Raji (cell line): ENCODE data around the gene TMEM33.

Experiments
- POLR2A ChIP-seq: IDR thresholded peaks from 2 replicates; pipeline ENCODE4 v1.6.1; 2011; ENCODE audit warnings: low read depth, low read length, control low read depth; ENCODE audit not compliant: insufficient read depth

The TMEM33 gene

DNA sequence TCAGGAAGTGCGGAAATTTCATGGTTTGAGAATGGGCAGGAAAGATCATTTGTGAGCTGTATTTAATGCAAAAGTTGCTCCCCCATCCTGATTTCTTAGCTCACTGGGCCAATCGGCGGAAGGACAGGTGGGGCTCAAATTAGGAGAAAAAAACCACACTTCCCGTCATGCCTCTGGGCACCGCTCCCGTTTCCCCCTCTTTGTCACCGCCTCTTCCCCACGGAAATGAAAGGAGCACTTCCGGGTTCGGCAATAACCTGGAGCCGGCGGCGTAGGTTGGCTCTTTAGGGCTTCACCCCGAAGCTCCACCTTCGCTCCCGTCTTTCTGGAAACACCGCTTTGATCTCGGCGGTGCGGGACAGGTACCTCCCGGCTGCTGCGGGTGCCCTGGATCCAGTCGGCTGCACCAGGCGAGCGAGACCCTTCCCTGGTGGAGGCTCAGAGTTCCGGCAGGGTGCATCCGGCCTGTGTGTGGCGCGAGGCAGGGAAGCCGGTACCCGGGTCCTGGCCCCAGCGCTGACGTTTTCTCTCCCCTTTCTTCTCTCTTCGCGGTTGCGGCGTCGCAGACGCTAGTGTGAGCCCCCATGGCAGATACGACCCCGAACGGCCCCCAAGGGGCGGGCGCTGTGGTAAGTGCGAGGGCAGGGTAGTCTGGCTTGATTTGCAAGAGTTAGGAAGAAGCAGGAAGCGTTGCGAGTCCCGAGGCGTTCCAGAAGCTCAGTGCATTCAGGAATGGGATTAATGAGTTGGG is at the start of gene TMEM33:
TSS of gene TMEM33 (plus strand) at position 529 of the 751 bp plus-strand sequence. CDS start at position 585, 56 bp downstream.
- peak; percentile 87 for TF ChIP-seq POLR2A

GRCh38 chr4:41885456-41885855 is 49.8 kb upstream of the TMEM33 start:
- no peak for TF ChIP-seq POLR2A

GRCh38 chr4:41887277-41887676 is 48.0 kb upstream of the TMEM33 start:
- TF ChIP-seq POLR2A = no peak

DNA sequence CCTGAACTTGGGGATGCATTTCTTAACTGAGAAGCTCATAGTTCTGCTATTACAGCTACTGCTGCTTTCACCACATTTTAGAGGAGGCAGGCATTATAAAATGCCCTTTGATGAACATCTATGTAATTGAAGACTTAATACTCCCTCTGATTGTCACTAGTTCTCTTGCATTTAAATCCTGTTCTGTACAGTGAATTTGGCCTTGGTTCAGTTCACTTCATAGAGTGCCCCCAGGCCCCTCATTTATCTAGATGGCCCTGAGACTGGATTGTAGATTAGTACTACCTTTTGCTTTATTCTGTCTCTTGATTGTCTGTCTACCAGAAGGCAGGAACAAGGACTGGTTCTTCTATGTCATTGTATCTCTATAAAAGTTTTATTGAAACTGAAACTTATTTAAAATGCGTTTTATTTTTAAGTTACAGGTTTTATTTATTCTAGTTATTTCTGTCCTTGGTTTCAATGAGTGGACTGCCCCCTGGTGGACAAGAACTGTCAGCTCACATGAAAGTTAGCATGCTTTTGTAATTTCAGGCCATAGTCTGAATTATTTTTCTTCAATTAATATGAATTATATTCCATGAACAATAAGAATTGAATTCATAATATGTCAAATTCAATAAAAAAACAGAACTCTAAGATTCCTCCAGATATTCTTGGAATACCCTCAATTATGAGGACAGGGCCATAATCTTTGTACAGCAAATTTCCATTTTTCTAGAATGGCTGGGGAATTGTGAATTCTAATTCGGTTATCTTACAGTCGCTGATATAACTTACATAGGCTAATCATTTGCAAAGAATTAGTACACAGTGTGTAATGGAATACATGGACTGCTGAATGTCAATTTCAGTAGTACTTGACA is 47.2 kb upstream of the TMEM33 start:
- TF ChIP-seq POLR2A = no peak

GRCh38 chr4:41888687-41889074 is 46.5 kb upstream of the TMEM33 start:
- no peak for TF ChIP-seq POLR2A

- no peak for TF ChIP-seq POLR2A
Observed at GRCh38 chr4:41889317-41889716, 45.9 kb upstream of the TMEM33 start.

- no peak for TF ChIP-seq POLR2A
Observed at GRCh38 chr4:41890085-41890484, 45.1 kb upstream of the TMEM33 start.

DNA sequence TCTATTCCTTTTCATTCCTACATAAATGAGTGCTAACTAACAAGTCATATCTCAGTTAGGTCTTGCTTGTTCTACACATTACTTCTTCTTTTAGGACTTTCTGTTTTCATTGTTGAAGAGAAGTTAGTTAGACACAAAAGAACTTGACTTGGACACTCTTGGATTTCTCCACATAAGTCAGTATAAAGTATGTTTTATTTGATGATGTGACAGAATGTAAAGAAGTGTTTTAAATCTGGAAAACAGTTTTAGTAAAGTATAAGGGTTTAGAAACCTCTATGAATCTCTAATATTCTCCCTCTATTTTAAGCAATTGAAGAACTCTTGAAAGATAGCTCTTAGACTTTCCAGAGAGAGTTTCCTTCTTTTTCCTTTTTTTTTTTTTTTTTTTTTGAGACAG is 38.6 kb upstream of the TMEM33 start:
- no peak for TF ChIP-seq POLR2A

- no peak for TF ChIP-seq POLR2A
Observed at GRCh38 chr4:41897698-41898097, 37.5 kb upstream of the TMEM33 start.

- no peak for TF ChIP-seq POLR2A
Observed at GRCh38 chr4:41912546-41912945, 22.7 kb upstream of the TMEM33 start.

- TF ChIP-seq POLR2A = no peak
Observed at GRCh38 chr4:41913509-41913908, 21.7 kb upstream of the TMEM33 start.

DNA sequence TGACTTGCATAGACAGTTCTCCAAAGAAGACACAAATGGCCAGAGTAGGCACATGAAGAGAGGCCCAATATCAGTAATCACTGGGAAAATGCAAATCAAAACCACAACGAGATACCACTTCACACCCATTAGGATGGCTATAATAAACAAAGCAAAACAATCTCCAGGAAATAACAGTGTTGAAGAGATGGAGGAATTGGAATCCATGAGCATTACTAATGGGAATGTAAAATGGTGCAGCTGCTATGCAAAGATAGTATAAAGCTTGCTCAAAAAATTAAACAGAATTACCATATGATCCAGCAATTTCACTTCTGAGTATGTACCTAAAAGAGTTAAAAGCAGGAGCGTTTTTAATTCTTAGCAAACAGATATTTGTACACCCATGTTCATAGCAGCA is 17.0 kb upstream of the TMEM33 start:
- TF ChIP-seq POLR2A = no peak

- TF ChIP-seq POLR2A = no peak
Observed at GRCh38 chr4:41921476-41921875, 13.8 kb upstream of the TMEM33 start.

GRCh38 chr4:41927796-41928499 is 7.3 kb upstream of the TMEM33 start:
- TF ChIP-seq POLR2A = no peak

GRCh38 chr4:41930139-41930831 is 4.9 kb upstream of the TMEM33 start:
- TF ChIP-seq POLR2A = no peak
